H1 (cell line): ENCODE results near the gene CPXM2. TPM values are rescaled to one million over a fixed set of nuclear protein-coding genes. Genes with fewer than 3 reads are reported as not detected.

Source experiments
- CTCF ChIA-PET: fragments of 300-600 bp; sonication (Branson Sonifier 250); formaldehyde crosslinking; loops from one replicate; lab custom pipeline; 2021; ENCODE audit not compliant: partially characterized antibody; lab: Charles Lee
- POLR2A ChIA-PET: fragments of 300-600 bp; sonication (Branson Sonifier 250); formaldehyde crosslinking; loops from one replicate; lab custom pipeline; 2021; ENCODE audit warnings: inconsistent platforms; ENCODE audit not compliant: partially characterized antibody; lab: Charles Lee
- DNase-seq, 2 experiments: peaks; one replicate each; pipeline versions ENCODE4 v3.0.0 to v3.0.0-alpha.2; 2010 to 2022; ENCODE audit warnings: low spot score in 2 of 2, low read depth in 1 of 2, mixed read lengths in 1 of 2
- FAIRE-seq: peaks from 2 replicates; lab custom pipeline; 2011; peaks lifted over from hg19 to GRCh38; lab: Jason Lieb, UNC
- H2AFZ ChIP-seq: 2 replicates; pipeline ENCODE4 v1.8.1; 2012; ENCODE audit warnings: low read length, inconsistent platforms
- H2AK5ac ChIP-seq: 2 replicates; pipeline ENCODE4 v1.6.1; 2013; ENCODE audit warnings: low read depth, low read length
- H2BK120ac ChIP-seq: replicated peaks from 2 replicates; pipeline ENCODE3; 2013; ENCODE audit warnings: low read depth, low read length, inconsistent platforms
- H2BK12ac ChIP-seq: 2 replicates; pipeline ENCODE4 v1.6.1; 2013; ENCODE audit warnings: low read depth, low read length
- H2BK15ac ChIP-seq: 2 replicates; pipeline ENCODE4 v1.6.1; 2013; ENCODE audit warnings: low read length
- H2BK20ac ChIP-seq: 2 replicates; pipeline ENCODE4 v1.6.1; 2013; ENCODE audit warnings: low read length
- H2BK5ac ChIP-seq: 2 replicates; pipeline ENCODE4 v1.6.1; 2013; ENCODE audit warnings: low read depth, low read length
- H3K14ac ChIP-seq: 2 replicates; pipeline ENCODE4 v1.6.1; 2013; ENCODE audit warnings: inconsistent platforms; ENCODE audit not compliant: insufficient read length
- H3K18ac ChIP-seq: 2 replicates; pipeline ENCODE4 v1.6.1; 2013; ENCODE audit warnings: low read length; ENCODE audit errors: extremely low read depth
- H3K23ac ChIP-seq: 2 replicates; pipeline ENCODE4 v1.6.1; 2013; ENCODE audit warnings: inconsistent platforms; ENCODE audit not compliant: insufficient read length
- H3K23me2 ChIP-seq: 2 replicates; pipeline ENCODE4 v1.6.1; 2013; ENCODE audit warnings: low read depth, low read length
- H3K27ac ChIP-seq: 2 replicates; pipeline ENCODE4 v1.6.1; 2011; ENCODE audit warnings: low read depth, low read length, inconsistent platforms
- H3K27me3 ChIP-seq, 4 experiments: replicated peaks in 1 of 4; 1 replicate in 1 of 4; 2 replicates in 3 of 4; pipeline versions ENCODE4 v1.6.1 to v1.8.1; 2011 to 2013; ENCODE audit warnings: low read length in 3 of 4, mild to moderate bottlenecking in 3 of 4, inconsistent platforms in 2 of 4, mixed read lengths in 2 of 4, moderate library complexity in 1 of 4; ENCODE audit not compliant: control insufficient read depth in 3 of 4, insufficient read depth in 3 of 4; ENCODE audit errors: extremely low read depth in 1 of 4
- H3K36me3 ChIP-seq, 4 experiments: 2 replicates each; pipeline versions ENCODE4 v1.6.1 to v1.8.1; 2011 to 2013; ENCODE audit warnings: mild to moderate bottlenecking in 4 of 4, low read length in 3 of 4, moderate library complexity in 2 of 4, control low read depth in 1 of 4, inconsistent platforms in 1 of 4; ENCODE audit not compliant: insufficient read depth in 4 of 4, control insufficient read depth in 2 of 4
- H3K4ac ChIP-seq: replicated peaks from 2 replicates; pipeline ENCODE3; 2013; ENCODE audit warnings: low read length, low read depth, mixed read lengths, inconsistent platforms; ENCODE audit not compliant: insufficient read length
- H3K4me1 ChIP-seq, 4 experiments: replicated peaks in 1 of 4; 1 replicate in 1 of 4; 2 replicates in 3 of 4; pipeline versions ENCODE4 v1.6.1 to v1.8.1; 2011 to 2013; ENCODE audit warnings: low read length in 3 of 4, inconsistent platforms in 2 of 4, mixed read lengths in 1 of 4; ENCODE audit not compliant: insufficient read depth in 4 of 4, control insufficient read depth in 3 of 4
- H3K4me2 ChIP-seq, 2 experiments: 2 replicates each; pipeline versions ENCODE4 v1.6.1 to v1.8.1; 2011 to 2013; ENCODE audit warnings: low read depth in 2 of 2, low read length in 2 of 2, control low read depth in 1 of 2, inconsistent platforms in 1 of 2, mild to moderate bottlenecking in 1 of 2; ENCODE audit not compliant: insufficient read depth in 1 of 2
- H3K4me3 ChIP-seq, 4 experiments: fragments of 200-600, 300-600 bp in 1 of 4; sonication (generic), shearing (Covaris generic), sonication (Bioruptor Twin) in 1 of 4; 2 replicates each; pipeline versions ENCODE4 v1.5.1 to v1.8.1; 2011 to 2016; ENCODE audit warnings: low read length in 4 of 4, low read depth in 3 of 4, control low read depth in 2 of 4, inconsistent platforms in 2 of 4, mild to moderate bottlenecking in 2 of 4, mixed read lengths in 1 of 4, moderate library complexity in 1 of 4; ENCODE audit not compliant: insufficient read depth in 2 of 4; ENCODE audit errors: extremely low read depth in 1 of 4
- H3K56ac ChIP-seq: replicated peaks from 2 replicates; pipeline ENCODE3; 2013; ENCODE audit warnings: low read depth, mild to moderate bottlenecking, mixed read lengths, low read length, inconsistent platforms; ENCODE audit not compliant: insufficient read length
- H3K79me1 ChIP-seq: 2 replicates; pipeline ENCODE4 v1.6.1; 2013; ENCODE audit warnings: low read depth, low read length, control low read depth
- H3K79me2 ChIP-seq, 2 experiments: 2 replicates each; pipeline versions ENCODE4 v1.6.1 to v1.8.1; 2012 to 2013; ENCODE audit warnings: low read length in 2 of 2, mild to moderate bottlenecking in 2 of 2, inconsistent platforms in 1 of 2; ENCODE audit not compliant: insufficient read depth in 2 of 2, control insufficient read depth in 1 of 2
- H3K9ac ChIP-seq, 4 experiments: replicated peaks in 1 of 4; 1 replicate in 1 of 4; 2 replicates in 3 of 4; pipeline versions ENCODE4 v1.6.1 to v1.8.1; 2011 to 2013; ENCODE audit warnings: low read depth in 3 of 4, low read length in 3 of 4, control low read depth in 2 of 4, mild to moderate bottlenecking in 2 of 4, moderate library complexity in 2 of 4, inconsistent platforms in 1 of 4; ENCODE audit errors: extremely low read depth in 1 of 4
- H3K9me3 ChIP-seq, 2 experiments: 2 replicates each; pipeline versions ENCODE4 v1.6.1 to v1.8.1; 2012 to 2013; ENCODE audit warnings: mild to moderate bottlenecking in 2 of 2, moderate library complexity in 2 of 2, control low read depth in 1 of 2, inconsistent platforms in 1 of 2, low read depth in 1 of 2, low read length in 1 of 2, mixed read lengths in 1 of 2; ENCODE audit not compliant: insufficient read depth in 2 of 2
- H4K20me1 ChIP-seq, 2 experiments: replicated peaks in 1 of 2; 2 replicates each; pipeline versions ENCODE3 to v1.8.1; 2011 to 2013; ENCODE audit warnings: inconsistent platforms in 2 of 2, low read length in 2 of 2, mild to moderate bottlenecking in 1 of 2; ENCODE audit not compliant: insufficient read depth in 2 of 2, control insufficient read depth in 1 of 2
- H4K5ac ChIP-seq: 2 replicates; pipeline ENCODE4 v1.6.1; 2013; ENCODE audit warnings: low read length, low read depth, mixed read lengths, inconsistent platforms; ENCODE audit not compliant: insufficient read length
- H4K8ac ChIP-seq: 2 replicates; pipeline ENCODE4 v1.8.0; 2013; ENCODE audit warnings: mild to moderate bottlenecking, moderate library complexity, low read length, inconsistent platforms; ENCODE audit not compliant: insufficient read depth; ENCODE audit errors: extremely low read depth
- H4K91ac ChIP-seq: replicated peaks from 2 replicates; pipeline ENCODE3; 2013; ENCODE audit warnings: low read length, mixed read lengths, inconsistent platforms; ENCODE audit not compliant: insufficient read length
- ASH2L ChIP-seq: fragments of 200-600, 300-600 bp; sonication (generic); IDR thresholded peaks from one replicate; pipeline ENCODE4 v1.7.1; 2017; ENCODE audit warnings: low read length
- JUN ChIP-seq: IDR thresholded peaks from 2 replicates; pipeline ENCODE4 v1.6.1; 2011; ENCODE audit warnings: low read depth, mild to moderate bottlenecking, improper control_type of control experiment, low read length
- RAD21 ChIP-seq, 2 experiments: IDR thresholded peaks in 1 of 2; conservative IDR thresholded peaks in 1 of 2; 2 replicates each; pipeline ENCODE4 v1.6.1; 2011; ENCODE audit warnings: low read depth in 2 of 2, low read length in 2 of 2, improper control_type of control experiment in 1 of 2, inconsistent platforms in 1 of 2, mild to moderate bottlenecking in 1 of 2, moderate library complexity in 1 of 2
- WGBS, 2 experiments: shearing (Covaris generic) in 1 of 2; methylation state at CpG; one replicate each; pipeline versions ENCODE4 v1.1.6 to v1.1.7; 2013 to 2015; ENCODE audit warnings: low lambda C conversion rate in 2 of 2, mixed read lengths in 2 of 2, inconsistent platforms in 1 of 2, low coverage in 1 of 2, missing lambda C conversion rate in 1 of 2; ENCODE audit not compliant: insufficient replicate concordance in 2 of 2, insufficient coverage in 1 of 2, insufficient read length in 1 of 2; ENCODE audit errors: extremely low coverage in 1 of 2, missing lambda C conversion rate in 1 of 2; 5-methylcytosine and 5-hydroxymethylcytosine counted together
- polyA plus RNA-seq, 7 experiments: library from polyadenylated mRNA; depleted of rRNA in 3 of 7; stranded (reverse) in 5 of 7; unstranded in 2 of 7; fragments of >200 nt in 5 of 7; fragments of 200-250 nt in 2 of 7; gene quantifications; 1 replicate in 5 of 7; 2 replicates in 1 of 7; 4 replicates in 1 of 7; pipeline versions ENCODE4 v1.2.1 to v1.2.3, GENCODE V29; 2011 to 2013; ENCODE audit warnings: missing spikeins in 2 of 7, mixed read lengths in 2 of 7
- total RNA-seq: library from RNA; stranded (reverse); fragmentation: NEBNext Ultra II Directional; extraction: Animal tissue kit (Norgen Biotek cat#: 25700); gene quantifications from 2 replicates; pipeline ENCODE4 v1.2.1, GENCODE V29; 2021

Gene CPXM2
- total and polyA plus RNA-seq, 2 of the 8 experiments (the other 6 are each of a cell fraction or from before 2014, with no cell fraction given), result 2.4 to 2.9 TPM

GRCh38 chr10:123842692-123843385 lies 48.8 kb downstream of the CPXM2 start:
- peaks cover 7% of the 10 kb centered on the region in 2 experiments; a peak in 3 of 4 replicates for H3K9me3 ChIP-seq
- H2BK5ac ChIP-seq, result no peak overlapping the region
- CTCF ChIA-PET, result interaction anchor here (1.4 kb wide), 1 partner anchor 25 kb away, joined by 3 read pairs; no protein-coding TSS in a partner anchor
- FAIRE-seq (no peak), DNase-seq (no peak)
- H2AK5ac ChIP-seq, result no peak overlapping the region
- H4K91ac ChIP-seq, result no peak overlapping the region
- H3K79me2 ChIP-seq, result no peaks in the 10 kb centered on the region
- no peak overlapping the region for H3K4me2 ChIP-seq
- no peak for TF ChIP-seq JUN
- no peak for TF ChIP-seq RAD21 (IDR thresholded peaks at IDR 0.05 in 1 of 2, conservative IDR thresholded peaks at IDR 0.05 in 1 of 2; ENCODE audit: low read depth in 2 of 2, low read length in 2 of 2)
- TF ChIP-seq ASH2L, result no peak
- no peak overlapping the region for H3K4ac ChIP-seq
- no peaks in the 10 kb centered on the region for H3K79me1 ChIP-seq
- H3K23ac ChIP-seq, result no peak overlapping the region
- H2AFZ ChIP-seq, result no peak overlapping the region
- H3K27ac ChIP-seq, result no peak overlapping the region
- no peaks in the 10 kb centered on the region for H3K23me2 ChIP-seq
- no peaks in the 10 kb centered on the region for H3K36me3 ChIP-seq
- no peak overlapping the region for H3K56ac ChIP-seq
- no peaks in the 10 kb centered on the region for H4K20me1 ChIP-seq
- 91% methylated on average over 8 of the region's 9 CpGs; no CpG with 5 or more reads in 1 of the 2 experiments for WGBS, 2 experiments
- H3K4me1 ChIP-seq, result peaks cover 0 to 4% (median 0%) of the 10 kb centered on the region in 4 experiments; a peak in 2 of 7 replicates
- H2BK12ac ChIP-seq, result no peak overlapping the region
- H4K5ac ChIP-seq, result no peak overlapping the region
- H2BK15ac ChIP-seq, result no peak overlapping the region
- no peak overlapping the region for H3K9ac ChIP-seq
- H4K8ac ChIP-seq, result no peak overlapping the region
- H3K27me3 ChIP-seq, result no peaks in the 10 kb centered on the region
- no peak overlapping the region for H3K14ac ChIP-seq
- no peak overlapping the region for H3K18ac ChIP-seq
- POLR2A ChIA-PET, result no interaction called here
- H3K4me3 ChIP-seq, result no peak overlapping the region
- H2BK20ac ChIP-seq, result no peak overlapping the region
- no peak overlapping the region for H2BK120ac ChIP-seq
